HG02885 (cell line): Measurements from ENCODE around the gene RASGRP1.

Source experiments
- ATAC-seq: cut with Tn5 transposase; IDR thresholded peaks from one replicate; pipeline ENCODE4 v1.9.1; 2021; ENCODE audit warnings: mild to moderate bottlenecking; ENCODE audit not compliant: unreplicated experiment, poor library complexity

Gene RASGRP1

DNA sequence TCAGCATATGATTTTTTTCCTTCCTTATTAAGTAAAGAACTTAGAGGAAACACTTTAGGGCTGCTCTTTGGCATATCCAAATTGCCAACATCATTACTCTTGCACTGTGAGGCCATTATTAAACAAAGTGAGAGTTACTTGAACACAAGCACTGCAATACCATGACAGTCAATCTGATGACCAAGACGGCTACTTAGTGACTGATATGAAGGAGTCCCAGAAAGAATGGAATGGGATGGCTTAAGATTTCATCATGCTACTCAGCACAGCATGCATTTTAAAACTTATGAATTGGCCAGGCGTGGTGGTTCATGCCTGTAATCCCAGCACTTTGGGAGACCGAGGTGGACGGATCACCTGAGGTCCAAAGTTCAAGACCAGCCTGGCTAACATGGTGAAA lies 55.5 kb downstream of the RASGRP1 start:
- ATAC-seq, result no peak

DNA sequence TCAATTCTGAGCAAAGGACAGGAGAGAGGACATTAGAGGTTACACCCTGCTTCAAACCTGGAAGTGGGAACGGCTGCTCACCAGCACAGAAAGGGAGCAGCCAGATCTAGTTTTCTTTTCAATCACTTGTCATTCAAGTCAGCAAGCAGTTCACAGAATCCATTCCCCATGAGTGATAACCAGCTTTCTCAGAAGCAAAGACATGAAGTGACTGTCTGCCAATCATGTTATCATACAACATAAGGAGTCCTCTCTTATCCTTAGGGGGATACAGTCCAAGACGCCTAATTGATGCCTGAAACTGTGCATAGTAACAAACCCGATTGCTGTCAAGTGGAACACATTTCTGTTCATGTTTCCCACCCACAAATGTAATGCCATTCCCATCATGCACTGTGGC lies 56.0 kb downstream of the RASGRP1 start:
- peak; percentile 63 for ATAC-seq

DNA sequence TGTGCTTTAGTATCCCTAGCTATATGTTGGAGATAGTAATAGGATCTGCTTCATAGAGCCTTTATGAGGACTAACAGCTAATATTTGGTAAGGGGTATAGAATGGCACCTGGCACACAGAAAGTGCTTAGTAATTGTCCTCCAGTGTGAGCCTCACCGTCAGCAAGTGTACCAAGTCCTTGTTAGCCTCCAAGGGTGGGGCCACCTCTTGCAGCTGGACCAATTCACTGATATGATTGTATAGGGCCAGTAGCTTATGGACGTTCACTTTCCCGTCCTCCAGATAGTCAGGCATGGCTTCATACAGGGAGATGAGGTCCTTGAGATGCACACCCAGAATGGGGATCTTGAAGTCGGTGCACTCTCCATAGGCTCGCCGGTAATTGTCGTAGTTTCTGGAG lies 57.0 kb downstream of the RASGRP1 start:
- no peak for ATAC-seq

DNA sequence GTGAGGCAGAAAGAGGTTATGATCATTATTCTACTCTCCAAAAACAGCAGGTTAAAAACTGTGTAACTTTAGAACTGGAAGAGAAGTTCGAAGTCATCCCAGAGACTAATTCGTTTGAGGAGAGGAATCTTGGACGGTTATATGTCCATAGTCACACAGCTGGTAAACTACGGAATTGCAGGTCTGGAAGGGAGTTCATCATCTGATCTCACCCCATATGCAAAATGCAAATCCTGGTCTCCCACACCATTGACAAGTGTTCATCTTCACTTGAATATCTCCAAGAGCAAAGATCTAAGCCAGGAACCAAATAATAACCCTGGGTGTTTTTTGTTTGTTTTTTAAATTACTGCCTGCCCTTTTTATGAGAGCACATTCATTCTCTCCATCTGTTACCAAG lies 57.6 kb downstream of the RASGRP1 start:
- no peak for ATAC-seq

DNA sequence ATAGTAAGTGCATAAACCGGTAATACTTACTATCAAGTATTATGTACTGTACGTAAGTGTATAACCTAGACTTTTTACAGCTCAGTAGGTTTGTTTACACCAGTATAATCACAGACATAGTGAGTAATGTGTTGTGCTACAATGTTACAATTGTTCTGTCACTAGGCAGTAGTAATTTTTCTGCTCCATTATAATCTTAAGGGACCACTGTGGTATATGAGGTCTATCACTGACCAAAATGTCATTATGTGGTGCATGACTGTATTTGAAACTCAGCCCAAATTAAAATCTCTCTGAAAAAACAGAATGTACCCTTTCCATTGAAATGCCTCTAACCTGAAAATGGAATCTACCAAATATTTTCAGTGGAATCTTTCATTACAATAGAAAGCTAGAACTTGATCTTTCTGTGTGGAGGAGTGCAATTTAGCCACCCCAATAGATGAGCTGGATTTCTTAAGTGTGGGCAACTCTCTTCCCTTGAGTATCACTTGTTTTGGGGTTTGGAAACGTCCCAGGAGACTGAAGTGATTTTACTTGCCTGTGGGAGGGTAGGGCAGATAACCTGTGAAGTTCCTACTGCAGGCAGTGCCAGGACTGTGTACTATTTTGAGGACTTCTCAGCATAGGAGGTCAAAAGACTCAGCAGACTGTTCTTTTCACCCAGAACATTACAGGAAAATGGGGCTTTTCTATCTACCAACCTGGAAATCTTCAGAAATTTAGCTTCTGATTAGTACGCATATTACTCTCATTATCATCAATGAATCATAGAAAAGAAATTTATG lies 59.7 kb downstream of the RASGRP1 start:
- no peak for ATAC-seq

DNA sequence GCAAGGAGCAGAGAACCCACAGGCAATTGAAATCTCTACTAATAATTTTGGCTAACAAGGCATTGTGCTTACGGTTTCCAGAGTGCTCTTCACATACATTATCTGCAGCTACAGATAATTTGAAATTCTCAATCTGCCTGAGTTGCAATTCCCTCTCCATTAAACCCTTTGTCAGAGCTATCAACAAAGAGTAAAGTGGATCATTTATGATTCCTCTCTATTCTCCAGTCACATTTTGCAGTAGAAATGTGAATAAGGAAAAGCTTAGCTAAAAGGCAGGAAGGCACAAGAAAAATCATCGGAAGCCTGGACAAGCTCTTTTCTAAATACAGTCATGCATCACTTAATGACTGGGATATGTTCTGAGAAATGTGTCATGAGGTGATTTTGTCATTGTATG lies 61.1 kb downstream of the RASGRP1 start:
- no peak for ATAC-seq

DNA sequence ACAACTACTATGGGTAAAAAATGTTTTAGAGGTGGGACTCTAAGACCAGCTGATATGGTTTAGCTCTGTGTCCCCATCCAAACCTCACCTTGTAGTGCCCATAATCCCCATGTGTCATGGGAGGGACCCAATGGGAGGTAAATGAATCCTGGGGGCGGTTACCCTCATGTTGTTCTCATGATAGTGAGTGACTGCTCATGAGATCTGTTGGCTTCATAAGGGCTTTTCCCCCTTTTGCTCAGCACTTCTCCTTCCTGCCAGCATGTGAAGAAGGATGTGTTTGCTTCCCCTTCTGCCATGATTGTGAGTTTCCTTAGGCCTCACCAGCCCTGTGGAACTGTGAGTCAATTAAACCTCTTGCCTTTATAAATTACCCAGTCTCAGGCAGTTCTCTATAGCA lies 65.0 kb downstream of the RASGRP1 start:
- ATAC-seq, result no peak

DNA sequence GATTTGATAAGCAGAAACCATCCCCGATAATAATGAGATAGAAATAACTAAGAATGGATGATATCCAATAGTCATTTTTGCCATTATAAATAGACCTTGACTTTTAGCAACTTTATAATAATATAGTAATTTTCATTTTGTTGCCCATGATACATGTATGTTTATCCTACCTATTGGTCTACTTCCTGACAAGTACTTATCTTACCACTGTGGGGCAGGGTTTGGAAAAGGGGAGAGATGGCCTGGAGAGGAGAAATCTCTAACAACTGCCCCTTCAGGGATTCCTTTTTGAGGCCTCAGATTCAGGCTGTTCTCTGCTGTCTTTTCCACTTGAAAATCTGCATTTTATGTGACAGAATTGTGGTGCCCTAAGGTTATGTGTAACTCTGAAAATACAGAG lies 68.5 kb downstream of the RASGRP1 start:
- ATAC-seq, result no peak

DNA sequence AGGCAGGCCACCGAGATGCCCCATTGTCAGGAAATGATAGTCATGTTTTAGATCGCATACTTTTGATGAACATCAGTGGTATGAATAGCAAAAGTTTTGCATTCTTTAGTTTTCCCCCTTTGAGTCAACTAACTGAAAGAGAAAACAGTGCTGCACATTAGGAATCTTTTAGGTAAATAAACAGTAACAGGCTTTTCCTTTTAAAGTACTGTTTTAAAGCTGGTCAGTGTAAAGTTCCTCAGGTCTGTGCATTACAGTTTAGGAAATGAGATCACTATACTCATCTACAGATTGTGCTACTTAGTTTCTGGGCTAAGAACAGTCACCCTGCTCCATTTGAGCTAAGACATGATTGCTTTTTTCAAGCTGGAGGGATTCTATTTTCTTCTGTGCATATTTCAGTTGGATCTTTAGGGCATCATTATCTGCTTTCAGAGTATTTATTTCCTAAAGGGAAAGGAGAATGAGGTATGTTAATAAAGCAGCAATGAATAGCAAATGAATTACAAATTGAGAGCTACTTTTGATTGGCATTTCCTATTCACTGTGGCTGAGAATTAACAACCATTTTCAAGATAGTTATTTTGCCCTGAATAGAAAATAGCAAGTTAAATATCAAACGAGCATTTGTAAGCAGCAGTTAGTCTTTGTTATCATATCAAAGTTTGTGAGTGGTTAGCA lies 74.2 kb downstream of the RASGRP1 start:
- no peak for ATAC-seq

DNA sequence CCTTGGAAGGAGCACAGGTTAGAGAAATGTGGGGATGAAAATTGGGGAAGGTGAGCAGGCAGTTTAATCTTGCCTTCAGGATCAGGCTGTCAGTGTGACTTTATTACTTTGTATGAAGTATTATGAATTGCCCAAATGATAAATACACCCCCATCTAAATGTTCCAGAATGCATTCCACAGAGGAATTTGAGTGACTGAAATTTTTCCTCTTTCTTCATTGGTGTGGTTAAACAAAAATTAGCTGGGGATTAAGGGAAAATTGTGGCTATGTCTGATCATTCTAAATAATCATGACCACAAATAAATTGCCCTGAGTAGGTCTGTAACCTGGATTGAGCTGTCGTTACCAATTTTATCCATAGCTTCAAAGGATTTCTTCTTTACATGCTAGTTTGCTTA lies 77.2 kb downstream of the RASGRP1 start:
- no peak for ATAC-seq

DNA sequence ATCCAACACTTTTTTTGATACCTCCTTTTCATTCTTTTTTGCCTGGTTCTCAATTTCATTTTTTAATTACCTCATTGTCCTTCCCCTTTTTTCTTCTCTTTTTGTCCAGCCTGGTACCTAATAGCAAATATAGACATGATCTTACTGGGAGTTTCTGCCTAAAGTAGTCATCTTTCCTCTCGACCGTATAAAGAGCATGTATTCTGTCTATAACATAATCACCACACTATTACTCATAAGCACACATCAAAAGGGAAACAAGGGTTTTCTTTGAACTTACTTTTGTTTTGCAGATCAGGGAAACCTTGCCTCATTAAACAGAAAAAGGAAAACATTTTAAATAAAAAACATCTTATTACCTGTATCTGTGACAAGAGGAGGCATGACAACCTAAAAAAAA lies 77.7 kb downstream of the RASGRP1 start:
- no peak for ATAC-seq

DNA sequence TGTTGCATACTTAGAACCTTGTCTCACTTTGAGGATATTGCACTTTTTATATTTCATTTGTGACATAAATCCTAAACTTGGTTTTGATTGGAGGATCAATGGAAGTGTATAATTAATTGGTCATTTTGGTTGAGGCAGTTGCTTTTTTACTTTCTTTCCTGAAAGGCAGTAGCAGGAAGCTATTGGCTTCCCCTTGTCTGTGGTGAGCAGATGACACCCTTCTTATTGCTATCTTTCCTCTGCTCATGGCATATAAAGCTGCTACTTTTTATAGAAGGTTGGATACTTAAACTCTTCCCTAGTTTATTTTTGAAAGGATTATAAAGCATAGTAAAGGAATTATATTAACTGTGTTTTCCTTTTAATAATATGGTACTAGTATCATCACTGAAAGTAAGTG lies 82.0 kb downstream of the RASGRP1 start:
- no peak for ATAC-seq

DNA sequence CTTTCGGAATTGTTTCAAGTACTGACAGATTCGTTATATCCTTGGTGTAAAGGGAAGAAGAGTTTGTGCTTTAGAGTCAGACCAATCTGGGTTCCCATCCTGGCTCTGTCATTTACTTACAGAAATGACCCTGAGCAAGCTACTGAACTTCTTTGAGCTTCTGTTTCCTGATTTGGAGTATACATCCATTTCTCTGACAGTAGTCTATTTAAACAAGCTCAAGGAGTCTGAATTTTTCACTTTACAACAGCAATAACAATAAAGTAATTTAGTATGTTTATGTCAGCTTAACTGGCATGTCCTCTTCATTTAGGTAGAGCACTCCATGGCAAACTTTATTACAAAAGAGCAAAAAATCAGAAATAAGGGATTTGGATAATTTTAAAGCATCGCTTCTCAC lies 82.9 kb downstream of the RASGRP1 start:
- no peak for ATAC-seq

DNA sequence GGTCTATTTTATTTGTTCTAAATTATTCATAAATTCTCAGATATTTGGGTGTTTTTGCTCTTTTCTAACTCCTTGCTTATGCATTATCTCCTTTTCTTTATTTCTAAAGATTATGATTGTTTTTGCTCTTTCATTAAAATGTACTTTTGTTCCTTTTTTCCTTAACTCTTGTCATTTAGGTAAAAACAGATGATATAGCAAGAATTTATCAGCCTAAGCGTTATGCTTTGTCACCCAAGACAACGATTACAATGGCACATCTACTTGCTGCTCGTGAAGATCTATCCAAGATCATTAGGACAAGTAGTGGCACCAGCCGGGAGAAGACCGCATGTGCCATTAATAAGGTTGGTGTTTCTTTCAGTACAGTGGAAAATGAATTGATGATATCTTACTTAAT lies 83.5 kb downstream of the RASGRP1 start:
- ATAC-seq, result no peak

DNA sequence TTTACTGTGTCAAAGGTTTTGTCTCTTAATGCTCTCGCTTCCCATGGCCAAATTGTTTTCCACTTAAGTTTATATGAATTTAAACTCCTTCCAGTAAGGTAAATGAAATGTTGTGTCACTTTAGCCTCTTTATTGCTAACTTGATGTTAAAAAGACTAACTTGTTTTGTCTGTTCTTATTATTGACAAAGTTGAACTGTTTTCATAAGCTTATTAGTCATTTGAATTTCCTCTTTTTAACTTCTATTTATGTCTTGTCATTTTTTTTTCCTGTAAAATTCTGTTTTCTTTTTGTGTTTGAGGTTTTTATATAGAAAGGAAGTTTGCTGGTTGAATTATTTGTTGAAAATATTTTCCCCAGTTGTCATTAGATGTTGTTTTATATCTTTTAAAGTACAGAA lies 84.9 kb downstream of the RASGRP1 start:
- no peak for ATAC-seq

DNA sequence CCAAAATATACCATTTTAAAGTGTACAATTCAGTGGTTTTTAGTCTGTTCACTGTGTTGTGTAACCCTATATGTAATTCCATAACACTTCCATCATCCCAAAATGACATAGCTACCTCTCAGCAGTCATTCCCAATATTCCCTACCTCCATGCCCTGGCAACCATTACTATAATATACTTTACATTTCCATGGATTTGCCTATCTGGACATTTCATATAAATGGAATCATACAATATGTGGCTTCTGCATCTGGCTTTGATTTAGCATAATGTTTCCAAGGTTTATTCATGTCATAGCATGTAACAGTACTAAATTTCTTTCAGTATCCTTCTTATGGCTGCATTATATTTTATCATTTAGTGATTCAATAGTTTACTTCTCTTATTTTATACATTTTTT lies 85.3 kb downstream of the RASGRP1 start:
- no peak for ATAC-seq

DNA sequence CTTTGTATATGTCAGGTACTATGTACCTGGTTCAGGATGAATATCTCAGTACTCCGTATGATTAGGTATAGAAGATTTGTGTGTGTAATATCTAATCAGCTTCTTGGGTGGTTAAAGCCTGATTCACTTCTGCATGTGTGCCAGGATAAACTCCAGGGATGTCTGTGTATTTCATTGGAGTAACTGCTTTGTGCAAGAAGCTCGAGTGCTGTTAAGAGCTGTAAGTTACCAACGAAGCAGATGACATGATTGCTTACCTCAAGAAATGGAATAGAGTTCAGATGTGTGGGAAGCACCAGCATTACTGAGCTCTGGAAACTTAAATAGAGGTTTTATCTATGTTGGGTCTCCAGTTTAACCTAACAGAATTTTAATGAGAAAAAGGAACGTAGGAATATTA lies 87.0 kb downstream of the RASGRP1 start:
- no peak for ATAC-seq

DNA sequence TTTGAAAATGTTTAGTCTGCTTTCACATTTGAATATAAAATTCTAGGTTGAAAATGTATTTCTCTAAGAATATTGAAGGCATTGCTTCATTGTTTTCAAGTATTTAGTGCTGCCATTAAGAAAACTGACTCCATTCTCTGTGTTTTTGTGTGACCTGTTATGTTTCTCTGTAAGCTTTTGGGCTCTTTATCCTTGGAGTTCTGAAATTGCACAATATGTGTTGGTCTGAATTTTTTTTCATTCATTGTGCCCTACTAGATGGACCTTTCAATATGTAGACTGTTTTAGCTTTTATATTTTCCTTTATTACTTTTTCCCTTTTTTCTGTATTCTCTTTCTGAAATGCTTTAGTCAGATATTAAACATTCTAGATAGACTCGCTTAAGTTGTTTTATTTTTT lies 88.5 kb downstream of the RASGRP1 start:
- ATAC-seq, result no peak

DNA sequence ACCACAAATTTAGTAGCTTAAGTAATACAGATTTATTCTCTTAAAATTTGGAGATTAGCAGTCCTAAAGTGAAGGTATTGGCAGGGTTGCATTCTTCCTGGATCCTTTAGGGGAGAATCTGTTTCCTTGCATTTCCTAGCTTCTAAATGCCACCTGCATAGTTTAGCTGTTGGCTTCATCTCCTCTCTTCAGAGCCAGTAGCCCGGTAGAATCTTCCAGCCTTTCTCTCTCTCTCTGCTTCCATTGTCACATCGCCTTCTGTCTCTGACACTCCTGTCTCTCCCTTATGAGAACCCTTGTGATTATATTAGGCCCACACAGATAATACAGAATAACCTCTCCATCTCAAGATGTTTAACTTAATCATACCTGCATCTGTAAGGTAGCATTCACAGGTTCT lies 89.3 kb downstream of the RASGRP1 start:
- no peak for ATAC-seq

DNA sequence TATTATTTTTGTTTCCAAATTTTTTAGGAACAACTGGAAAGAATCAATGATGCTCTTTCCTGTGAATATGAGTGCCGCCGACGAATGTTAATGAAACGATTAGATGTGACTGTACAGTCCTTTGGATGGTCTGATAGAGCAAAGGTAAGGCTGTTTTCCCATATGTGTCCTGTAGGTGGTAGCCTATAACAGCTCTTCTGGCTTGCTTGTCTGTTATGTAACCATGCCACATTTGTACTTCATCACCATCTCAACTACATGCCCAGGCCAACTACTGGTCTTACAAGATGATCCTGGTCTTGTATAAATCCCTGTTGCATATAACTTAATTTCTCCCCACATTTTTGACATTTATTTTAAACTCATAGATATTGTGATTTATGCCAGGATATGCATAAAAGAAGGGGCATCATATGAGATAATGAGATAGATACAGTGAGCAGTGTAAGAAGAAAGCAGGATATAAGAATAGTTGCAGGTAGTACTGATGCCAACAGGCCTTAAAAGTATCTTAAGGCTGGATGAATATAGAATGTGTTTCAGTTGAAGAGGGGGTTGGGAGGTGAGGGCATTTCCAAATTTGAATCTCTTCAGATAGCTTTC lies 90.4 kb downstream of the RASGRP1 start:
- ATAC-seq, result peak; percentile 98

DNA sequence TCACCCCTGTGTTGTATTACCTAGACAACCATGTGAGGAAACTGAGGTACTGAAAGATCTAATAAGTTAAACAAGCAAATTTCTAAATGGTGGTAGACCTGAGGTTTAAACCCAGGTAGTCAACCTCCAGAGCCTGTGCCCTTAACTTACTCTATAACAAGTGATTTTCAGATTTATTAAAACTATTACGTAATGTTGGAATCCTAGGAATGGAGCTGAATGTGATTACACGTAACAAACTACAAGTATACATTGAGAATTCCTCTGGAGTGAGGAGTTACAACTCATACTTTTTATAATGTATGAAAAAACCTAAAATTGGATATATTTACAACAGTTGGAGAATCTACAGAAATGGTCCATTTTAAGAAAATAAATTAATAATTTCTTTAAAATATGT lies 92.6 kb downstream of the RASGRP1 start:
- ATAC-seq, result no peak

DNA sequence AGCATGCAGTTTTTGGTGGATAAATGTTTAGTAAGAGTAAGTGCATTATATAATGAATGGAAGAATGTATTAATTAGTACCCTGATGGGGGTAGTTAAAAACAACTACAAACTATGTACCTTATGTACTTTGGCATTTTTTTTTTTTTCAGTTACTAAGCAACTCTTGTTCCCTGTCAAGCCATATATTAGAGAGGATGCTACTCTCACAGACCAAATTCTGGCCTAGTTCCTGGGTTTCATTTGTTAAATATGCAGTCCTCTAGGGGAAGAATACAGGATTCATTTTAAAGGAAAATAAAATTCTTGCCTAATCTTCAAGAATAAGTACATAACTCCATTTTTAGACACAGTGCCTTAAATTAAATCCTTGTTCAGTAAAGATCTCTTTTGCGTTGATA lies 93.8 kb downstream of the RASGRP1 start:
- no peak for ATAC-seq
